GM21825 (cell line): ENCODE data around the gene LRRC8E.
A peak's percentile ranks its signal among the peaks of the same experiment; 100 is the strongest.

Source experiments
- ATAC-seq: cut with Tn5 transposase; IDR thresholded peaks from one replicate; pipeline ENCODE4 v1.9.1; 2021; ENCODE audit warnings: mild to moderate bottlenecking, moderate library complexity; ENCODE audit not compliant: unreplicated experiment

LRRC8E gene

DNA sequence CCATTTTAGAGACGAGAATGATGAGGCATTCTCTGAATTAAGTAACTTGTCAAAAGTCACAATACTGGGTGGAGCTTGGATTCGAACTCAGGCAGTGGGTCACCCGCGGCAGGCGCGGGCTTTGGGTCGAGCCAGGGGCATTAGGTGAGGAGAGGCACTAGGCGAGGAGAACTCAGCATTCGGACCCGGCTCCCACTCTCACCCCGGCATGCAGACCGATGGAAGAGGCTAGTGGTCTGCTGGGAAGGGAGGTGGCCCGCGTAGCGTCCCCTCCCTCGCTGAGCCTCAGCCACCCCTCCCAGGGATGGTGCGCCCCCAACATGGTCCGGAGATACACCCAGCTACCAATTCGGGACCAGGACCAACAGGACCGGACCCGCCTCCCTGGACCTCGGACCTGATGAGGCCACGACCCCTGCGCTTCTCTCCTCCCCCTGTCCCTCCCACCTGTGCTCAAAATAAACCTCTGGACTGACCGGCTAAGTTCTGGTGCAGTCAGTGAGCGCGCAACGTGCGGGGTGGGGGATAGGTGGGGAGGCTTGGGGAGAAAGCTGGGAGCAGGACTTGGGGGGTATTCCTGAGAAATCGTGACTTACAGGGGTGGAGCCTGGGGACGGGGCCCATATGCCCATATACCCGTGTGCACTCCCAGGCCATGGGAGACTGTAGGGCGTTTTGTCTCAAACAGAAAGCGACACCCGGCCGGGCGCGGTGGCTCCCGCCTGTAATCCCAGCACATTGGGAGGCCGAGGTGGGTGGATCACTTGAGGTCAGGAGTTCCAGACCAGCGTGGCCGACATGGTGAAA is 30.5 kb downstream of the LRRC8E start:
- ATAC-seq: no peak

GRCh38 chr19:7919610-7920518 is 31.6 kb downstream of the LRRC8E start, which contains the start of gene SNAPC2:
Gene SNAPC2, plus strand, starts transcription at chr19:7920338. Its CDS starts 29 bp downstream, at chr19:7920367.
- peak; percentile 43 for ATAC-seq

DNA sequence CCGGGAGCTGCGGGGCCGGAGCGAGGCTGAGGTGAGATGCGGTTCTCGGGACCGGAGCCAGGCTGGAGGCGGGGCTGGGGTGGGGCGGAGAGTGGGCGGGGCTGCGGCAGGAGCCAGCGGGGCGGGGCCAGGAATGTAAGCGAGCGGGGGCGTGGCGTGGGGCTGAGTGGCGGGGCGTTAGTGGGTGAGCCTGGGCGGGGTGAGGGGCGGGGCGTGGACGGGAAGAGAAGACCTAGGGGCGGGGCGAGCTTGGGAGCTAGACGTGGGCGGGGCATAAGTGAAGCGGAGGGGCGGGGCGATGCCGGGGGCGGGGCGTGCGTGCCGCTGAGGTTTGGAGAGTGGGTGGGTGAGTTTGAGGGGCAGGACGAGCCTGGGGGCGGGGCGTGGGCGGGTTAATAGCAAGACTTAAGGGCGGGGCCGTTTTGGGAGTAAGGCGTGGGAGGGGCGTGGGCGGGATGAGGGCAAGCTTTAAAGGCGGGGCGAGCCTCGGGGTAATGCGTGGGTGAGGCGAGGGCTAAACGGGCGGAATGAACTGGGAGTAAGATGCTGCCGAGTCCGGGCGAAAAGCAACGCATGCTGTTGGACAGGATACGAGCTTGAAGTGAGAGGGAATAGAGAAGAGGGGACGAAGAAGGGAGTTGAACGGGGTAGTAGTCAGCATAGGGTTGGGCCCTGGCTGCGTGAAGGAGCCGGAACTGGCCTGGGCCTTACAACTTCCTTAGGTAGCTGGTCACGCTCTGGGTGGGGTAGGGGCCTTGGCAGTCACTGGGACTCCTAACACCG is 32.4 kb downstream of the LRRC8E start:
- peak; percentile 36 for ATAC-seq

DNA sequence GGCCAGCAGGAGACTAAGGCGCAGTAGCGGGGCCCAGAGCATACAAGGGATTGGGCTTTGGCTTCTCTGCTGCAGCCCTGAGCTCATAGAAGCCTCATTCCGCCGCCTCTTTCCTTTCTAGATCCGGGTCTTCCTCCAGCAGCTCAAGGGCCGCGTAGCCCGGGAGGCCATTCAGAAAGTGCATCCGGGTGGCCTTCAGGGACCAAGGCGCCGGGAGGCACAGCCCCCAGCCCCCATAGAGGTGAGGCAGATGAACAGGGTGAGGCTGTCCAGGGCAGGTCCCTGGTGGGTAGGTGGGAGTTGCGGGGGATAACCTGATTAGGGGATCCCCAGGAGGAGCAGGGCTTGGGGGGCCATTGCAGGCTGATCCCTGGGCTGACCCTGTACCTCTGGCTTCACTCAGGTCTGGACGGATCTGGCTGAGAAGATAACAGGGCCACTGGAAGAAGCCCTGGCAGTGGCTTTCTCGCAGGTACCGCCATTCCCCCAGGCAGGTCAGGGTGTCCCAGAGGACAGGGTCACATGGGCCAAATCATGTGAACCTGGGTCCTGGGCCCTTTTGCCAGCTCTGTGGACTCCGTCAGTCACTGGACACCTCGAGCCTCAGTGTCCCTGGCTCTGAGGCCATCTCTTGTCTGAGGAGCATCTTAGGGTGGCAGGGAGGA is 33.1 kb downstream of the LRRC8E start:
- no peak for ATAC-seq

DNA sequence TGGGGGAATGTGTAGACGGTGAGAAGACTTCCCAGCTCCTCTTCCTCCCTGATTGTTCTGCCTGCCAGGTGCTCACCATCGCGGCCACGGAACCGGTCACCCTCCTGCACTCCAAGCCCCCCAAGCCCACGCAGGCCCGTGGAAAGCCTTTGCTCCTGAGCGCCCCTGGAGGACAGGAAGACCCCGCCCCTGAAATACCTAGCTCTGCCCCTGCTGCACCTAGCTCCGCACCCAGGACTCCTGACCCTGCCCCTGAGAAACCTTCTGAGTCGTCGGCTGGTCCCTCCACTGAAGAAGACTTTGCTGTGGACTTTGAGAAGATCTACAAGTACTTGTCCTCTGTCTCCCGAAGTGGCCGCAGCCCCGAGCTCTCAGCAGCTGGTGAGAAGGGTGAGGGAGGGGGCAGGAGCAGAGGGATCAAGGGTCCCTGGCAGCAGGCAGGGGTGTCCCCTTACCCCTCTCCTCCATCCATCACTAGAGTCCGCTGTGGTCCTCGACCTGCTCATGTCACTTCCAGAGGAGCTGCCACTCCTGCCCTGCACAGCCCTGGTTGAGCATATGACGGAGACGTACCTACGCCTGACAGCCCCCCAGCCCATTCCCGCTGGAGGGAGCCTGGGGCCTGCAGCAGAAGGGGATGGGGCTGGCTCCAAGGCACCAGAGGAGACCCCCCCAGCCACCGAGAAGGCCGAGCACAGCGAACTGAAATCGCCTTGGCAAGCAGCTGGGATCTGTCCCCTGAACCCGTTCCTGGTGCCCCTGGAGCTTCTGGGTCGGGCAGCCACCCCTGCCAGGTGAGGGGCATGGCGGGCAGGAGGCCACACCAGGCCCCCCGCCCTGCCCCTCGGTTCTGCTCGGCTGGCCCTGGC is 33.9 kb downstream of the LRRC8E start:
- no peak for ATAC-seq

- ATAC-seq: no peak
Observed at GRCh38 chr19:7922836-7923195, 34.5 kb downstream of the LRRC8E start.

- ATAC-seq: no peak
Observed at GRCh38 chr19:7923295-7924191, 35.2 kb downstream of the LRRC8E start.

- ATAC-seq: no peak
Observed at GRCh38 chr19:7924241-7924640, 35.9 kb downstream of the LRRC8E start.

DNA sequence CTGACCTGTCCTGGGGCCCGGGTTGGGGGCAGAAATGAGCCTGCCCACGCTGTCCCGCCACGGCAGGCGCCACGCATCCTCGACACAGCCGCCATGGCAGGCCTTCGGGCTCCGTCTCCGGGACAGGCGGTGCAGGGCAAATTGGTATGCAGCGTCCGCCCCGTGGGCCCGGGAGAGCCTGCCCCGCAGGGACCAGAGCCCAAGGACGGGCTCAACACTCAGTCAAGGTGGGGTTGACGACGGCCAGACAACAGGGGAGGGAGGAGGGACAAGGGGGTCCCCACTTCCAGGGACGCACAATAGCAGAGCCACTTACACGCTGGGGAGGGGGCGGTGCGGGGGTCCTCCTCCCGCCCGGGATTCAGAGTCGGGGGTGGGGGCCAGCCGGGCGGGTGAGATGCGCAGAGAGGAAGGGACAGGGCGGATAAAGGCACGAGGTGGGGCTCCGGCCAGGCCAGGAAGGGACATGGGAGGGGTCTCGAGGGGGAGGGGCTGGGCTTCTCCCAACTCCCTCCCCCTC is 36.4 kb downstream of the LRRC8E start:
- ATAC-seq: no peak

- no peak for ATAC-seq
Observed at GRCh38 chr19:7925171-7925851, 37.0 kb downstream of the LRRC8E start.

DNA sequence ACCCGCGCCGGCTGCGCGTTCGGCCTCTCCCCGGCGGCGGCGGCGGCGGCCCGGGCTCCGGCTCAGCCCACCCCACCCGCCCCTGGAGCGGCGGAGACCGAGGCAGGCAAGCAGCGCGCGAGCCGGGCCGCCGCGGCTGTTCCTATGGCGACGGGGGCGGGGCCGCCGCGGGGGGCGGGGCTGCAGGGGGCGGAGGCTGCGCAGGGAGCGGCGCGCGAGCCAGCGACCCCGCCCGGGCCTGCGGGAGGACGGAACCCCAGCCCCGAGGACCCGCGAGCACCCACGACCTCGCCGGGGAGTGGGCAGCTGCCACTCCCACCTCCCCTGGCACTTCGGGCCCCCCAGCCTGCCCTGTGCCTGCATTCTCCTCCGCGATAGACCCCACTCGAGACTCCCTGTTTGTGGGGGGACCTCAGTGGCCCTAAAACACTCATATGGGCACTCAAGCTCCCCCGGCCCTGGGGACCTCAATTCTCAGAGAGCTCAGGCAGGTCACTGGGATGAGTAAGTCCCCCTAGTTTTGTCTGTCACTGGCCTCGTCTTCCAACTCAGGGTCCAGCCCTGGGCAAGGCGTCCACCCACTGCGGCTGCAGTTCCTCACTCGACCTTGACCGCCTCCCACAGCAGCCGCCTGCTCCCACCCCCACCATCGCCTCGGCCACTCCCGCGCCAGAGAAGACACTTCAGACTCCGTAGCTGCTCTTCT is 37.9 kb downstream of the LRRC8E start, which contains the start of gene CTXN1:
CTXN1 (minus strand) TSS at position 115 of the 706 bp plus-strand sequence. CDS start 597 bp downstream, outside the sequence.
- ATAC-seq: no peak

DNA sequence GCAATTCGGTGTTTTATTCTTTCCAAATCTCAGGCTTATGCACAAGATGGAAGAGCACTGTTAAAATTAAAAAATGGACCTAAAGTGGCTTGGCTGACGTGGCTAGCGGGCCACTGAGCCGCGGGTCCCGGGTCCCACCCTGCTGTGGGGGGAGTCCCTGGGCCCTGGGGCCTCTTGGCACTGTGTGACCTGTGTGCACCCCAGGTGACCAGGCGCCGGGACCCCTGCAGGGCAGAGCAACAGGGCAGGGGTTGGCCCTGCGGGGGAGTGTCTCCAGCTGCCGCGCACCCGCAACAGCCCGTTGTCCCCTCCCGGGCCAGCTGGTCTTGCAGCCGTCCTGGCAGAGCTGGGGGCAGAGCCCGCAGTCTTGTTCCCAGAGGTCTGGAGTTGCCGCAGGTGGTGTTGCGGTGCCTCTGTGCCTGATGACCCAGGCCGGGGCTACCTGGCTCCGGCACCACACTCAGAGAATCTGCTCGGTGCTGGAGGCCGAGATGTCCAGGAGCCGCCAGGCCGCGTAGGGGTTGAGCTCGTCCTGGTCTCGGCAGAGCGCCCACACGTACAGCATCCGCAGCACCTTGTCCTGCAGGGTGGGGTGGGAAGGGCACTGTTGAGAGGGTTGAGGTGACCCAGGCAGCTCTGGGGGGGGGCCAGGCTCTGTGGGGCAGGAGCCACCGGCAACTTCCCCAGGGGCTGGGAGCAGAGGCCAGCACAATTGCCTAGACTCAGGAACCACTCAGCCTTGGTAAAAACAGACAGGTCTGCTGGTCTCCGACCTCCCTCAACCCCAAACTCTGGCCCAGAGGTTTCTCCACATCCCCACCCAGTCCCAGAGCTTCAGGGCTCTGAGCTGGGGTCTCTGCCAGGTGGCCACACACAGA is 38.7 kb downstream of the LRRC8E start:
- no peak for ATAC-seq

- ATAC-seq: no peak
Observed at GRCh38 chr19:7927605-7928333, 39.5 kb downstream of the LRRC8E start.

DNA sequence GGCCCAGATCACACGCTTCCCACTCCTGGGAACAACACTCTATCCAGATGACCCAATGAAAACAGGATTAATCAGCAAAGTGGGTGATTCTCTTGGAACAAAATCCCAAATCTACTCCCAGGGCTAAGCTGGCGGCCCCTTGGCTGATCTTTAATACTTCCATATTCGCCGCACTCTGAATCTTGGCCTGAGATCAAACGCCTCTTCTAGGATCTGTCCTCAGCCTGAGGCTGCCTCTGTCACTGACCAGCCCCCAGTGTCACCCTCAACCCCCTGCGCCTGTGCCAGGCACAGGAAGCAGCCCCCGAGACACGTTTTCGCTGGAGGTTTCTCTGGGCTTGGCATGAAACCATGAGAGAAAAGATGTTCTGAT is 40.0 kb downstream of the LRRC8E start:
- no peak for ATAC-seq
